ENCODE results near the gene PRUNE1. TPM values are rescaled to one million over a fixed set of nuclear protein-coding genes. Genes with fewer than 3 reads are reported as not detected.

PRUNE1 gene
- total and polyA plus RNA-seq, 4 donors, result 6.1 to 10.6 (median 9.4) TPM

DNA sequence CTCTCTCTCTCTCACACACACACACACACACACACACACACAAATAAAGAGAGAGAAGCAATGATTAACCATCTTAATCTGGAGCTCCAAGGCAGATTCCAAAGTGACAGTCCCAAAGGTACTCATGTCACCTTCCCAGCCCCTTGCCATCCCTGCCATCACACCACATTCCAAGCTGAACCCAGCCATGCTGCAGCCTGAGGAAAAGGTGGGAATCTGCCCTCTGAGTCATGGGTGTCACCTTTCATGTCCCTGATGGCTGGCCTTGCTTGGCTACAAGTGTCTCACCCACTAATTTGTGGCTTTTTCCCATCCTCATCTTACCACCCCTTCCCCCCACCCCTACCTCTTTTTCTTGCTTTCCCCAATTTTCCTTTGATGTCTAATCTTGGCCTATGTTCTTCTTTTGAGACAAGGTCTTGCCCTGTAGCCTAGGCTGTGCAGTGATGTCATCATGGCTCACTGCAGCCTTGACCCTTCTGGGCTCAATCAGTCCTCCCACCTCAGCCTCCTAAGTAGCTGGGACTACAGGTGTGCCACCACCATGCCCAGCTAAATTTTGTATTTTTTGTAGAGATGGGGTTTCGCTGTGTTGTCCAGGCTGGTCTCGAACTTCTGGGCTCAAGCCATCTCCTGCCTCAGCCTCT is 22.9 kb upstream of the PRUNE1 start:
- DNase-seq (ENCODE audit: low spot score), result no peak
- Histone ChIP-seq H3K4me3 (ENCODE audit: low read depth in 1 of 3, low read length in 3 of 3) (no peak overlapping the region), H3K4me1 (ENCODE audit: control insufficient read depth in 4 of 4, insufficient read depth in 4 of 4, low read length in 3 of 4) (peaks cover 16 to 28% (median 23%) of the 10 kb centered on the region in 4 donors), H3K27ac (ENCODE audit: low read depth in 1 of 2, low read length in 2 of 2) (no peak overlapping the region), H3K9ac (ENCODE audit: low read depth in 1 of 2, low read length in 2 of 2) (no peak overlapping the region), H3K36me3 (ENCODE audit: control insufficient read depth in 4 of 4, insufficient read depth in 3 of 4, low read depth in 1 of 4, low read length in 3 of 4) (peaks cover 0 to 16% (median 11%) of the 10 kb centered on the region in 4 donors), H3K9me3 (ENCODE audit: control insufficient read depth in 4 of 4, low read length in 3 of 4) (no peaks in the 10 kb centered on the region), H3K27me3 (ENCODE audit: control insufficient read depth in 4 of 4, insufficient read depth in 4 of 4, low read length in 3 of 4) (no peaks in the 10 kb centered on the region)
- 92% methylated on average over 2 of the region's 2 CpGs for WGBS
- TF ChIP-seq HNF4G (IDR thresholded peaks at IDR 0.05) (no peak), GABPA (IDR thresholded peaks at IDR 0.05 in 1 of 2, conservative IDR thresholded peaks at IDR 0.05 in 1 of 2) (no peak)

DNA sequence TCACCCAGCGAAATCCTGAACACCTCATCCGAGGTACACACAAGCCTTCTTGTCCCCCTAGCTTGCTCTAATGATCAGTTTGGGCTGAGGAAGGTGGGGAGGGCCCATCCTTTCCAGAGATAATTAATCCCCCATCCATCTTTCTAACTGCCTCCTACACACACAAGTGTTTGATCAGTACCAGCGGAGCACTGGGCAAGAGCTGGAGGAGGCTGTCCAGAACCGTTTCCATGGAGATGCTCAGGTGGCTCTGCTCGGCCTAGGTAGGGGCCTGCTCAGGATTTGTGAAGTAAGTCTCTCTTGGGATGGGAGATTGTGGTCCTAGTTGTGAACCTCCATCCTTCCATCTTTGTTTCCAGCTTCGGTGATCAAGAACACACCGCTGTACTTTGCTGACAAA is 20.3 kb upstream of the PRUNE1 start:
- H3K9ac ChIP-seq (ENCODE audit: low read depth in 1 of 2, low read length in 2 of 2), result no peak overlapping the region
- TF ChIP-seq FOXA2 (IDR thresholded peaks at IDR 0.05), result no peak
- TF ChIP-seq TAF1 (conservative IDR thresholded peaks at IDR 0.05), result no peak
- no peak for TF ChIP-seq HNF4G (IDR thresholded peaks at IDR 0.05)
- TF ChIP-seq, protein P1, sequence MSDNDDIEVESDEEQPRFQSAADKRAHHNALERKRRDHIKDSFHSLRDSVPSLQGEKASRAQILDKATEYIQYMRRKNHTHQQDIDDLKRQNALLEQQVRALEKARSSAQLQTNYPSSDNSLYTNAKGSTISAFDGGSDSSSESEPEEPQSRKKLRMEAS (IDR thresholded peaks at IDR 0.05), result no peak
- no peak for TF ChIP-seq YY1 (IDR thresholded peaks at IDR 0.05)
- TF ChIP-seq, protein P2, sequence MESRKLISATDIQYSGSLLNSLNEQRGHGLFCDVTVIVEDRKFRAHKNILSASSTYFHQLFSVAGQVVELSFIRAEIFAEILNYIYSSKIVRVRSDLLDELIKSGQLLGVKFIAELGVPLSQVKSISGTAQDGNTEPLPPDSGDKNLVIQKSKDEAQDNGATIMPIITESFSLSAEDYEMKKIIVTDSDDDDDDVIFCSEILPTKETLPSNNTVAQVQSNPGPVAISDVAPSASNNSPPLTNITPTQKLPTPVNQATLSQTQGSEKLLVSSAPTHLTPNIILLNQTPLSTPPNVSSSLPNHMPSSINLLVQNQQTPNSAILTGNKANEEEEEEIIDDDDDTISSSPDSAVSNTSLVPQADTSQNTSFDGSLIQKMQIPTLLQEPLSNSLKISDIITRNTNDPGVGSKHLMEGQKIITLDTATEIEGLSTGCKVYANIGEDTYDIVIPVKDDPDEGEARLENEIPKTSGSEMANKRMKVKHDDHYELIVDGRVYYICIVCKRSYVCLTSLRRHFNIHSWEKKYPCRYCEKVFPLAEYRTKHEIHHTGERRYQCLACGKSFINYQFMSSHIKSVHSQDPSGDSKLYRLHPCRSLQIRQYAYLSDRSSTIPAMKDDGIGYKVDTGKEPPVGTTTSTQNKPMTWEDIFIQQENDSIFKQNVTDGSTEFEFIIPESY (IDR thresholded peaks at IDR 0.05), result no peak
- TF ChIP-seq RAD21 (IDR thresholded peaks at IDR 0.05), result no peak
- no peak for TF ChIP-seq EGR1 (IDR thresholded peaks at IDR 0.05; ENCODE audit: low read depth in 2 of 2)
- TF ChIP-seq, protein P3, sequence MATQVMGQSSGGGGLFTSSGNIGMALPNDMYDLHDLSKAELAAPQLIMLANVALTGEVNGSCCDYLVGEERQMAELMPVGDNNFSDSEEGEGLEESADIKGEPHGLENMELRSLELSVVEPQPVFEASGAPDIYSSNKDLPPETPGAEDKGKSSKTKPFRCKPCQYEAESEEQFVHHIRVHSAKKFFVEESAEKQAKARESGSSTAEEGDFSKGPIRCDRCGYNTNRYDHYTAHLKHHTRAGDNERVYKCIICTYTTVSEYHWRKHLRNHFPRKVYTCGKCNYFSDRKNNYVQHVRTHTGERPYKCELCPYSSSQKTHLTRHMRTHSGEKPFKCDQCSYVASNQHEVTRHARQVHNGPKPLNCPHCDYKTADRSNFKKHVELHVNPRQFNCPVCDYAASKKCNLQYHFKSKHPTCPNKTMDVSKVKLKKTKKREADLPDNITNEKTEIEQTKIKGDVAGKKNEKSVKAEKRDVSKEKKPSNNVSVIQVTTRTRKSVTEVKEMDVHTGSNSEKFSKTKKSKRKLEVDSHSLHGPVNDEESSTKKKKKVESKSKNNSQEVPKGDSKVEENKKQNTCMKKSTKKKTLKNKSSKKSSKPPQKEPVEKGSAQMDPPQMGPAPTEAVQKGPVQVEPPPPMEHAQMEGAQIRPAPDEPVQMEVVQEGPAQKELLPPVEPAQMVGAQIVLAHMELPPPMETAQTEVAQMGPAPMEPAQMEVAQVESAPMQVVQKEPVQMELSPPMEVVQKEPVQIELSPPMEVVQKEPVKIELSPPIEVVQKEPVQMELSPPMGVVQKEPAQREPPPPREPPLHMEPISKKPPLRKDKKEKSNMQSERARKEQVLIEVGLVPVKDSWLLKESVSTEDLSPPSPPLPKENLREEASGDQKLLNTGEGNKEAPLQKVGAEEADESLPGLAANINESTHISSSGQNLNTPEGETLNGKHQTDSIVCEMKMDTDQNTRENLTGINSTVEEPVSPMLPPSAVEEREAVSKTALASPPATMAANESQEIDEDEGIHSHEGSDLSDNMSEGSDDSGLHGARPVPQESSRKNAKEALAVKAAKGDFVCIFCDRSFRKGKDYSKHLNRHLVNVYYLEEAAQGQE (IDR thresholded peaks at IDR 0.05), result no peak
- TF ChIP-seq, protein P4, sequence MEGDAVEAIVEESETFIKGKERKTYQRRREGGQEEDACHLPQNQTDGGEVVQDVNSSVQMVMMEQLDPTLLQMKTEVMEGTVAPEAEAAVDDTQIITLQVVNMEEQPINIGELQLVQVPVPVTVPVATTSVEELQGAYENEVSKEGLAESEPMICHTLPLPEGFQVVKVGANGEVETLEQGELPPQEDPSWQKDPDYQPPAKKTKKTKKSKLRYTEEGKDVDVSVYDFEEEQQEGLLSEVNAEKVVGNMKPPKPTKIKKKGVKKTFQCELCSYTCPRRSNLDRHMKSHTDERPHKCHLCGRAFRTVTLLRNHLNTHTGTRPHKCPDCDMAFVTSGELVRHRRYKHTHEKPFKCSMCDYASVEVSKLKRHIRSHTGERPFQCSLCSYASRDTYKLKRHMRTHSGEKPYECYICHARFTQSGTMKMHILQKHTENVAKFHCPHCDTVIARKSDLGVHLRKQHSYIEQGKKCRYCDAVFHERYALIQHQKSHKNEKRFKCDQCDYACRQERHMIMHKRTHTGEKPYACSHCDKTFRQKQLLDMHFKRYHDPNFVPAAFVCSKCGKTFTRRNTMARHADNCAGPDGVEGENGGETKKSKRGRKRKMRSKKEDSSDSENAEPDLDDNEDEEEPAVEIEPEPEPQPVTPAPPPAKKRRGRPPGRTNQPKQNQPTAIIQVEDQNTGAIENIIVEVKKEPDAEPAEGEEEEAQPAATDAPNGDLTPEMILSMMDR (IDR thresholded peaks at IDR 0.05; ENCODE audit: low read depth, low read length, missing input control), result no peak
- no peak for TF ChIP-seq GABPA (IDR thresholded peaks at IDR 0.05 in 1 of 2, conservative IDR thresholded peaks at IDR 0.05 in 1 of 2)
- no peak for TF ChIP-seq HNF4A (conservative IDR thresholded peaks at IDR 0.05)
- no peak for TF ChIP-seq FOXA1 (IDR thresholded peaks at IDR 0.05)
- no peak for TF ChIP-seq SP1 (IDR thresholded peaks at IDR 0.05)
- TF ChIP-seq NR2F2 (IDR thresholded peaks at IDR 0.05), result no peak
- no peak for TF ChIP-seq RXRA (IDR thresholded peaks at IDR 0.05)
- TF ChIP-seq, protein P5, sequence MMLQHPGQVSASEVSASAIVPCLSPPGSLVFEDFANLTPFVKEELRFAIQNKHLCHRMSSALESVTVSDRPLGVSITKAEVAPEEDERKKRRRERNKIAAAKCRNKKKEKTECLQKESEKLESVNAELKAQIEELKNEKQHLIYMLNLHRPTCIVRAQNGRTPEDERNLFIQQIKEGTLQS (IDR thresholded peaks at IDR 0.05), result no peak
- no peak for TF ChIP-seq JUND (IDR thresholded peaks at IDR 0.05)
- no peaks in the 10 kb centered on the region for H3K27me3 ChIP-seq (ENCODE audit: control insufficient read depth in 4 of 4, insufficient read depth in 4 of 4, low read length in 3 of 4)
- WGBS, result 93% methylated on average over 7 of the region's 7 CpGs
- H3K36me3 ChIP-seq (ENCODE audit: control insufficient read depth in 4 of 4, insufficient read depth in 3 of 4, low read depth in 1 of 4, low read length in 3 of 4), result peaks cover 0 to 16% (median 11%) of the 10 kb centered on the region in 4 donors
- H3K4me1 ChIP-seq (ENCODE audit: control insufficient read depth in 4 of 4, insufficient read depth in 4 of 4, low read length in 3 of 4), result peaks cover 0 to 6% (median 3%) of the 10 kb centered on the region in 4 donors
- H3K9me3 ChIP-seq (ENCODE audit: control insufficient read depth in 4 of 4, low read length in 3 of 4), result no peaks in the 10 kb centered on the region
- no peak for DNase-seq (ENCODE audit: low spot score)
- H3K27ac ChIP-seq (ENCODE audit: low read depth in 1 of 2, low read length in 2 of 2), result no peak overlapping the region
- no peak overlapping the region for H3K4me3 ChIP-seq (ENCODE audit: low read depth in 1 of 3, low read length in 3 of 3)

All from liver (tissue), 9 donors.